ENCODE measurements around the gene PSMB4.
"Not testable (repeated sequence)": the region's sequence is repeated elsewhere in the genome, so short reads cannot be mapped to it uniquely, and the experiment has no call there.

GRCh38 chr1:151396265-151396664 lies 3.1 kb upstream of the PSMB4 start:
- TF ChIP-seq, protein P1, sequence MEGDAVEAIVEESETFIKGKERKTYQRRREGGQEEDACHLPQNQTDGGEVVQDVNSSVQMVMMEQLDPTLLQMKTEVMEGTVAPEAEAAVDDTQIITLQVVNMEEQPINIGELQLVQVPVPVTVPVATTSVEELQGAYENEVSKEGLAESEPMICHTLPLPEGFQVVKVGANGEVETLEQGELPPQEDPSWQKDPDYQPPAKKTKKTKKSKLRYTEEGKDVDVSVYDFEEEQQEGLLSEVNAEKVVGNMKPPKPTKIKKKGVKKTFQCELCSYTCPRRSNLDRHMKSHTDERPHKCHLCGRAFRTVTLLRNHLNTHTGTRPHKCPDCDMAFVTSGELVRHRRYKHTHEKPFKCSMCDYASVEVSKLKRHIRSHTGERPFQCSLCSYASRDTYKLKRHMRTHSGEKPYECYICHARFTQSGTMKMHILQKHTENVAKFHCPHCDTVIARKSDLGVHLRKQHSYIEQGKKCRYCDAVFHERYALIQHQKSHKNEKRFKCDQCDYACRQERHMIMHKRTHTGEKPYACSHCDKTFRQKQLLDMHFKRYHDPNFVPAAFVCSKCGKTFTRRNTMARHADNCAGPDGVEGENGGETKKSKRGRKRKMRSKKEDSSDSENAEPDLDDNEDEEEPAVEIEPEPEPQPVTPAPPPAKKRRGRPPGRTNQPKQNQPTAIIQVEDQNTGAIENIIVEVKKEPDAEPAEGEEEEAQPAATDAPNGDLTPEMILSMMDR (IDR thresholded peaks at IDR 0.05), result not testable (repeated sequence)
- TF ChIP-seq POLR2A (IDR thresholded peaks at IDR 0.05), result not testable (repeated sequence)

Measured in lower leg skin (tissue), 3 donors.